PC-3 (cell line): Measurements from ENCODE around the gene CSPG4.

Source experiments
- EZH2phosphoT487 ChIP-seq: fragments of 300-600 bp; sonication (generic); IDR thresholded peaks from 2 replicates; pipeline ENCODE4 v1.6.1; 2018; ENCODE audit warnings: mild to moderate bottlenecking, antibody characterized with exemption, low read length, borderline replicate concordance
- TF ChIP-seq, protein P1 (sequence below): fragments of 300-600 bp; sonication (generic); conservative IDR thresholded peaks from 2 replicates; pipeline ENCODE4 v1.5.1; 2017; ENCODE audit warnings: antibody characterized with exemption, low read depth, mild to moderate bottlenecking, low read length

DNA sequence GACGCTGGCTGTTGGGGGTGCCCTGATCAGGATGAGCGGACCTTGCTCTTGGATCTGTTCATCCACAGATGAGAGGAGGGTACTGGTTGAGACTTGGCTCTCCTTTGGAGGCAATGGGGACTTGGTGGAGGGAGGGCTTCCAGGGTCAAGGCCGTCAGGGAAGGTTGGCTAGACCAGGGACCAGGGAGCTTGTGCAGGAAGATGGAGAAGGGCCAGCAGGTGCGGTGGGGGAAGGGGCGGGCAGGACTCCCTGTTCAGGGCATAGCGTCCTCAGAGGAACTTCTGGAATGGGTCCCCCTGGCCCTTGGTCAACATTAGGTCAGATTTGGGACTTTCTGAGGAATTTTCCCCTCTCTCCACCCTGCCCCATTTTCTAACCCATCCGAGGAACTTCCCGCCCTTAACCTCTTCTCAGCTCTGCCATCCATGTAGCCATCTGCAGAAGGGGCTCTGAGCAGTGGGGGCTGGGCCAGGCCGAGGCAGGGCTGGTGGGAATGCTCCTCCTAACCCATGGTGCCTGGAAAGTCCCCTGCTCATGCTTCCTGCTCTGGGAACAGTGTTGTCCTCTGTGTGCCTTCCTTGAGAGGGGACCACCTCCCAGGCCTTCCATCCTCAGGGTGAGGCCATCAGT lies 53.4 kb downstream of the CSPG4 start:
- TF ChIP-seq, protein P1, sequence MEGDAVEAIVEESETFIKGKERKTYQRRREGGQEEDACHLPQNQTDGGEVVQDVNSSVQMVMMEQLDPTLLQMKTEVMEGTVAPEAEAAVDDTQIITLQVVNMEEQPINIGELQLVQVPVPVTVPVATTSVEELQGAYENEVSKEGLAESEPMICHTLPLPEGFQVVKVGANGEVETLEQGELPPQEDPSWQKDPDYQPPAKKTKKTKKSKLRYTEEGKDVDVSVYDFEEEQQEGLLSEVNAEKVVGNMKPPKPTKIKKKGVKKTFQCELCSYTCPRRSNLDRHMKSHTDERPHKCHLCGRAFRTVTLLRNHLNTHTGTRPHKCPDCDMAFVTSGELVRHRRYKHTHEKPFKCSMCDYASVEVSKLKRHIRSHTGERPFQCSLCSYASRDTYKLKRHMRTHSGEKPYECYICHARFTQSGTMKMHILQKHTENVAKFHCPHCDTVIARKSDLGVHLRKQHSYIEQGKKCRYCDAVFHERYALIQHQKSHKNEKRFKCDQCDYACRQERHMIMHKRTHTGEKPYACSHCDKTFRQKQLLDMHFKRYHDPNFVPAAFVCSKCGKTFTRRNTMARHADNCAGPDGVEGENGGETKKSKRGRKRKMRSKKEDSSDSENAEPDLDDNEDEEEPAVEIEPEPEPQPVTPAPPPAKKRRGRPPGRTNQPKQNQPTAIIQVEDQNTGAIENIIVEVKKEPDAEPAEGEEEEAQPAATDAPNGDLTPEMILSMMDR: no peak
- no peak for TF ChIP-seq EZH2phosphoT487
